ENCODE data around the gene BACE1-AS.

Gene BACE1-AS

GRCh38 chr11:117303101-117303500 is 12.0 kb downstream of the BACE1-AS start:
- H3K4me1 Mint-ChIP-seq: peaks cover 61% of the 10 kb centered on the region
- H3K27me3 Mint-ChIP-seq (ENCODE audit: low read depth, poor library complexity): no peaks in the 10 kb centered on the region
- peaks cover 8% of the 10 kb centered on the region for H3K36me3 Mint-ChIP-seq (ENCODE audit: low read depth)
- peak overlapping the region; percentile 57 for H3K27ac Mint-ChIP-seq
- no peaks in the 10 kb centered on the region for H3K9me3 Mint-ChIP-seq
- H3K4me3 Mint-ChIP-seq: no peak overlapping the region
- TF ChIP-seq CTCF (IDR thresholded peaks at IDR 0.05): no peak
- DNase-seq: no peak

GRCh38 chr11:117303646-117304315 is 12.6 kb downstream of the BACE1-AS start:
- Mint-ChIP-seq H3K9me3 (no peaks in the 10 kb centered on the region), H3K4me3 (no peak overlapping the region), H3K36me3 (ENCODE audit: low read depth) (peaks cover 4% of the 10 kb centered on the region), H3K27ac (no peak overlapping the region), H3K27me3 (ENCODE audit: low read depth, poor library complexity) (no peaks in the 10 kb centered on the region), H3K4me1 (peaks cover 60% of the 10 kb centered on the region)
- no peak for DNase-seq
- TF ChIP-seq CTCF (IDR thresholded peaks at IDR 0.05): no peak

- H3K4me1 Mint-ChIP-seq: peaks cover 47% of the 10 kb centered on the region
- no peak for DNase-seq
- no peak for TF ChIP-seq CTCF (IDR thresholded peaks at IDR 0.05)
- H3K4me3 Mint-ChIP-seq: no peak overlapping the region
- H3K9me3 Mint-ChIP-seq: no peaks in the 10 kb centered on the region
- H3K27ac Mint-ChIP-seq: no peak overlapping the region
- no peaks in the 10 kb centered on the region for H3K36me3 Mint-ChIP-seq (ENCODE audit: low read depth)
- no peaks in the 10 kb centered on the region for H3K27me3 Mint-ChIP-seq (ENCODE audit: low read depth, poor library complexity)
Observed at GRCh38 chr11:117305145-117305544, 14.0 kb downstream of the BACE1-AS start.

DNA sequence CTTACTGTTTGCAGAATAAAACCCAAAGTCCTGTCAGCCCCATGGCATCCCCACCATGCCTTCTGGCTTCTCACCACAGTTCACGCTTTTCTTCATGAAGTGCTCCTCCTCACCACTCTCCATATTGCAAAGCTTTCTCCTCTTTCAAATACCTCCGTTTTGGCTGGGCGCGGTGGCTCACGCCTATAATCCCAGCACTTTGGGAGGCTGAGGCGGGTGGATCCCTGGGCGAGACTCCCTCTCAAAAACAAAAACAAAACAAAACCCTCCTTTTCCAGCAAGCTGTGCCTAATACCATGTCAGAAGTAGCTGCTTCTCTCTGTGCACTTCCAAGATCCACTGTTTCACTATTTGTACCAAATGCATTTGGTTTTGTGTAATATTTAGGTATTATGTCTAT is 18.2 kb downstream of the BACE1-AS start:
- no peak for TF ChIP-seq CTCF (IDR thresholded peaks at IDR 0.05)
- Mint-ChIP-seq H3K27me3 (ENCODE audit: low read depth, poor library complexity) (peaks cover 2% of the 10 kb centered on the region), H3K4me1 (peaks cover 24% of the 10 kb centered on the region), H3K4me3 (no peak overlapping the region), H3K27ac (no peak overlapping the region), H3K36me3 (ENCODE audit: low read depth) (no peaks in the 10 kb centered on the region), H3K9me3 (no peaks in the 10 kb centered on the region)
- no peak for DNase-seq

DNA sequence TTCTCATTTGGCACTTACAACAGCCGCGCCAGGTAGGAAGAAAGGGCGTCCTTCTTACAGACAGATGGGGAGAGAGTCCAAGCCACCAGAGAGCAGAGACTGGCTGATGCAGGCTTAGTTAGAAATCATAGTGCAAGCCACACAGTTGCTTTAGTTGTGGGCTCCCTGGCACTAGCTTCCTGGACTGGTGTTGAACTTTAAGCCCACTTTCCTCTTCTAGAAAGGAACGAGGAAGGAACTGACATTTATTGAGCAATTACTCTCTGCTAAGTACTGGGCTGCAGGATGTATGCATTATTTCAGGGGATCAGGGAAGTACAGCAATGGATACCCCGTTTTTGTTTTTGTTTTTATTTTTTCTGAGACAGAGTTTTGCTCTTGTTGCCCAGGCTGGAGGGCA is 21.9 kb downstream of the BACE1-AS start:
- no peaks in the 10 kb centered on the region for H3K9me3 Mint-ChIP-seq
- no peak for DNase-seq
- peaks cover 7% of the 10 kb centered on the region for H3K27me3 Mint-ChIP-seq (ENCODE audit: low read depth, poor library complexity)
- peak overlapping the region; percentile 19 for H3K4me3 Mint-ChIP-seq
- TF ChIP-seq CTCF (IDR thresholded peaks at IDR 0.05): no peak
- peaks cover 32% of the 10 kb centered on the region for H3K4me1 Mint-ChIP-seq
- peak overlapping the region; percentile 39 for H3K27ac Mint-ChIP-seq
- no peaks in the 10 kb centered on the region for H3K36me3 Mint-ChIP-seq (ENCODE audit: low read depth)
